Lower leg skin (tissue), 3 donors: ENCODE data around the gene MYOT.

Source experiments
- CTCF ChIP-seq, 3 donors: fragments of 450-650 bp; IDR thresholded peaks; one replicate each; pipeline ENCODE4 v1.5.1; 2016; ENCODE audit warnings: antibody characterized with exemption in 3 of 3, mild to moderate bottlenecking in 3 of 3, moderate library complexity in 2 of 3
- POLR2A ChIP-seq, 2 donors: fragments of 450-650 bp; IDR thresholded peaks; one replicate each; pipeline ENCODE4 v1.6.1; 2016 to 2017; ENCODE audit warnings: antibody characterized with exemption in 2 of 2, mild to moderate bottlenecking in 1 of 2, moderate library complexity in 1 of 2

- TF ChIP-seq CTCF (IDR thresholded peaks at IDR 0.05) (no peak), POLR2A (IDR thresholded peaks at IDR 0.05) (no peak)
Observed at GRCh38 chr5:137916923-137917322, 49.3 kb downstream of the MYOT start.
